Thoracic aorta endothelial cell (primary cell): ENCODE measurements around the gene ELF3. TPM values are rescaled to one million over a fixed set of nuclear protein-coding genes. Genes with fewer than 3 reads are reported as not detected.

Experiments used
- small RNA-seq: library from RNA; depleted of rRNA; stranded (forward); fragments of <200 nt; gene quantifications from one replicate; pipeline ENCODE3, GENCODE V24; 2012
- total RNA-seq: library from RNA; depleted of rRNA; stranded (reverse); fragments of >200 nt; gene quantifications from 2 replicates; pipeline ENCODE4 v1.2.3, GENCODE V29; 2012

The ELF3 gene
- 0.07 and 0.13 TPM in 2 replicates for total RNA-seq

GRCh38 chr1:202010180-202011015 lies at the start of gene ELF3:
TSS of gene ELF3 (plus strand) at chr1:202010587. CDS start at chr1:202011137, 550 bp downstream.

GRCh38 chr1:201982623-201983379 lies 27.6 kb upstream of the ELF3 start, which contains the start of gene RNPEP:
TSS of gene RNPEP (plus strand) at chr1:201982648. CDS start at chr1:201982667, 19 bp downstream.

Small RNA genes within 50 kb of the gene (small RNA-seq; reads per million reads assigned to genes)
- gene AL691482.1, result not detected
- gene AL691482.2, result not detected
- gene MIR6740, result 0.28 reads per million
- not detected for gene RF00156

Other genes starting within 250 kb of the ELF3 start
- 48.5 and 53.6 TPM in 2 replicates for gene IPO9, start 181.4 kb upstream of the ELF3 start, total RNA-seq
- 8.5 and 9.8 TPM in 2 replicates for gene SHISA4, start 121.7 kb upstream of the ELF3 start, total RNA-seq
- gene LMOD1, start 64.0 kb upstream of the ELF3 start, total RNA-seq, result not detected in 2 replicates
- gene TIMM17A, start 55.1 kb upstream of the ELF3 start, total RNA-seq, result 79.1 and 80.7 TPM in 2 replicates
- gene RNPEP, start 27.9 kb upstream of the ELF3 start, total RNA-seq, result 75.7 and 86.5 TPM in 2 replicates
- not detected in 2 replicates for gene GPR37L1, start 112.3 kb downstream of the ELF3 start, total RNA-seq
- 19.8 and 22.5 TPM in 2 replicates for gene ARL8A, start 134.2 kb downstream of the ELF3 start, total RNA-seq
- 0.27 and 0.36 TPM in 2 replicates for gene PTPN7, start 150.0 kb downstream of the ELF3 start, total RNA-seq
- not detected in 2 replicates for gene LGR6, start 183.2 kb downstream of the ELF3 start, total RNA-seq